ENCODE data around the gene MYOM1. TPM values are rescaled to one million over a fixed set of nuclear protein-coding genes. Genes with fewer than 3 reads are reported as not detected.

The MYOM1 gene
- total RNA-seq, 4 donors from 2014 or later: 2.3 to 3.1 (median 3.1) TPM

- TF ChIP-seq, protein P1, sequence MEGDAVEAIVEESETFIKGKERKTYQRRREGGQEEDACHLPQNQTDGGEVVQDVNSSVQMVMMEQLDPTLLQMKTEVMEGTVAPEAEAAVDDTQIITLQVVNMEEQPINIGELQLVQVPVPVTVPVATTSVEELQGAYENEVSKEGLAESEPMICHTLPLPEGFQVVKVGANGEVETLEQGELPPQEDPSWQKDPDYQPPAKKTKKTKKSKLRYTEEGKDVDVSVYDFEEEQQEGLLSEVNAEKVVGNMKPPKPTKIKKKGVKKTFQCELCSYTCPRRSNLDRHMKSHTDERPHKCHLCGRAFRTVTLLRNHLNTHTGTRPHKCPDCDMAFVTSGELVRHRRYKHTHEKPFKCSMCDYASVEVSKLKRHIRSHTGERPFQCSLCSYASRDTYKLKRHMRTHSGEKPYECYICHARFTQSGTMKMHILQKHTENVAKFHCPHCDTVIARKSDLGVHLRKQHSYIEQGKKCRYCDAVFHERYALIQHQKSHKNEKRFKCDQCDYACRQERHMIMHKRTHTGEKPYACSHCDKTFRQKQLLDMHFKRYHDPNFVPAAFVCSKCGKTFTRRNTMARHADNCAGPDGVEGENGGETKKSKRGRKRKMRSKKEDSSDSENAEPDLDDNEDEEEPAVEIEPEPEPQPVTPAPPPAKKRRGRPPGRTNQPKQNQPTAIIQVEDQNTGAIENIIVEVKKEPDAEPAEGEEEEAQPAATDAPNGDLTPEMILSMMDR (IDR thresholded peaks at IDR 0.05): no peak
- TF ChIP-seq POLR2A (IDR thresholded peaks at IDR 0.05): no peak
- intact Hi-C loops (cut with DNase I): no loop called here
- 91 to 95% methylated on average over 5 of the region's 5 CpGs for WGBS, 2 donors
- no peaks in the 10 kb centered on the region for H3K9me3 ChIP-seq
- no peak overlapping the region for H3K27ac ChIP-seq
- no peaks in the 10 kb centered on the region for H3K36me3 ChIP-seq
- no peaks in the 10 kb centered on the region for H3K4me1 ChIP-seq
- no peak overlapping the region for H3K4me3 ChIP-seq (replicated peaks in 1 of 3)
- no peak for DNase-seq
- no peaks in the 10 kb centered on the region for H3K27me3 ChIP-seq
Observed at GRCh38 chr18:3095921-3096320, 123.8 kb downstream of the MYOM1 start.

DNA sequence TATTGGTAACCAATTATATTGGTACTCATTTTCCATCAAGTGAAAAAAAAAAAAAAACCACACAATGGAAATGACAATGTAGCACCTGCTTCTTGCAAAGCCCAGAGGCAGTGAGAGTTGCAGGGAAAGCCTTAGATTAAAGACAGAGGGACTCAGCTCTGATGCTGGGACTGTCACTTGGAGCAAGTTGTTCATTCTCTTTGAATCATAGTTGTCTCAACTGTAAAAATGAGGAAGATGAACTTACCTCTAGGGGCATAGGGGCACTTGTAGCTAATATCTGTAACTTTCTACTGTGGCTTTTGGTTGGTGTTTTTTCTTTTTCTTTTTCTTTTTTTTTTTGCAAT is 125.5 kb downstream of the MYOM1 start:
- TF ChIP-seq POLR2A (IDR thresholded peaks at IDR 0.05): no peak
- TF ChIP-seq, protein P1 (IDR thresholded peaks at IDR 0.05): no peak
- no peak for DNase-seq
- Histone ChIP-seq H3K4me1 (no peaks in the 10 kb centered on the region), H3K27me3 (no peaks in the 10 kb centered on the region), H3K36me3 (no peaks in the 10 kb centered on the region), H3K27ac (no peak overlapping the region), H3K9me3 (no peaks in the 10 kb centered on the region), H3K4me3 (replicated peaks in 1 of 3) (no peak overlapping the region)
- intact Hi-C loops (cut with DNase I): no loop called here

DNA sequence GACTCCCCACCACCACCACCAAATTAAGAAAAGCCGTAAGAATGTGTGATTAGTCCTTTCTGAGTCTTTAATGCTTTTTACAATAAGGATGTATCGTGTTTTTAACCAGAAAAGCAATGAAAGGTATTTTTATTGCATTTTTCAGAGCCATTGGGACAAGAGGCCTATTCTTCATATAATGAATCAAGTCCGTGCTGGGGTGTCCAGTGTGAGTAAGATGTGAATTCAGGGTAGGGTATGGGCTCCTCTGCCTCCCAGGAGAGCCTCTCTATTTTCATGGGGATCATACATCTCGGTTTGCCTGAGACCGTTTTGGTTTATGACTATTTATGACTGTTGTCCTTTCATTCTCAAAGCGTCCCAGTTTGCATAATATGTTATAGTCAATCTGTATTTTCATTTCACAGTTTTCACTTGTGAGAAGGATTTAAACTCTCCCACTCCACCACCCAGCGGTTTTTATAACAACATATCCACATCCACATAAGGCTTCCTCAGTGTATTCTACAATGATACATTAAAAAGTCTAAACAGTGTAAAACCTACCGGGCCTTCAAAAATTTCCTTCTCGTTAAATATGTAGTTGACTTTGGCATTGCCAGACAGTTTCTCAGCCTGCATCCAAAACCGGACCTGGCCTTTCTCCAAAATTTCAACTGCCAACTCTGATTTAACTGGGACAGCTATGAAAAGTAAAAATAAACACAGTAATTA is 126.0 kb downstream of the MYOM1 start:
- Histone ChIP-seq H3K4me3 (replicated peaks in 1 of 3) (no peak overlapping the region), H3K36me3 (no peaks in the 10 kb centered on the region), H3K4me1 (no peaks in the 10 kb centered on the region), H3K27me3 (no peaks in the 10 kb centered on the region), H3K9me3 (no peaks in the 10 kb centered on the region), H3K27ac (no peak overlapping the region)
- peak in 1 of 2 donors; percentile 11 for DNase-seq
- WGBS, 2 donors: 71 to 74% methylated on average over 10 of the region's 10 CpGs
- TF ChIP-seq, protein P1 (IDR thresholded peaks at IDR 0.05): no peak
- no peak for TF ChIP-seq POLR2A (IDR thresholded peaks at IDR 0.05)
- intact Hi-C loops (cut with DNase I): no loop called here

- no peak overlapping the region for H3K4me3 ChIP-seq (replicated peaks in 1 of 3)
- 90 to 94% methylated on average over 7 of the region's 7 CpGs for WGBS, 2 donors
Observed at GRCh38 chr18:3092727-3093126, 127.0 kb downstream of the MYOM1 start.

DNA sequence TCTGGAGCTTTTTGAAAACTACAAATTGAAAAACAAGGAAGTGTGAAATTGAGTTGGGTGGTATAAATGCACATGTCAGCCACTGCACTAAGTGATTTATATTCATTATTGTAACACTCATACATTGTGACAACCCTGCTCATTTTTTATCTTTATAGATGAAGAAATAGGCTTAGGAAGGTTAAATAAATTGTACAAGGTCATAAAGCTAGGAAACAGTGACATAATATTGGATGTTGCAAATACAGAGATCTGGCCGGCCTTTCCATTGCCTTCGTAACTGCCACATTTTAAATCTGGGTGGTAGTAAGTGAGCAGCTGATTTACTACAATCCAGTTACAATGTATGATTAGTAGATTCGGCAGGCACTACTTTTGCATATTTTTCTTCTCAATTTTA is 130.2 kb downstream of the MYOM1 start:
- no peak for DNase-seq
- Histone ChIP-seq H3K4me3 (replicated peaks in 1 of 3) (no peak overlapping the region), H3K27ac (no peak overlapping the region), H3K27me3 (no peaks in the 10 kb centered on the region), H3K9me3 (no peaks in the 10 kb centered on the region), H3K4me1 (no peaks in the 10 kb centered on the region), H3K36me3 (no peaks in the 10 kb centered on the region)
- intact Hi-C loops (cut with DNase I): no loop called here
- WGBS, 2 donors: 86 to 87% methylated on average over 3 of the region's 3 CpGs
- no peak for TF ChIP-seq POLR2A (IDR thresholded peaks at IDR 0.05)
- TF ChIP-seq, protein P1 (IDR thresholded peaks at IDR 0.05): no peak

More at GRCh38 chr18:3092727-3093126, 127.0 kb downstream of the MYOM1 start:
- Histone ChIP-seq H3K27ac (no peak overlapping the region), H3K27me3 (no peaks in the 10 kb centered on the region), H3K4me1 (no peaks in the 10 kb centered on the region), H3K36me3 (no peaks in the 10 kb centered on the region), H3K9me3 (no peaks in the 10 kb centered on the region)
- intact Hi-C loops (cut with DNase I): no loop called here
- no peak for DNase-seq
- TF ChIP-seq POLR2A (IDR thresholded peaks at IDR 0.05): no peak
- TF ChIP-seq, protein P1 (IDR thresholded peaks at IDR 0.05): no peak

Data from thyroid gland (tissue), 4 donors.